M059J (cell line): Measurements from ENCODE around the gene PSMC3IP. TPM values are rescaled to one million over a fixed set of nuclear protein-coding genes. Genes with fewer than 3 reads are reported as not detected.
"Not testable (repeated sequence)": the region's sequence is repeated elsewhere in the genome, so short reads cannot be mapped to it uniquely, and the experiment has no call there.

Source experiments
- DNase-seq: peaks from one replicate; pipeline ENCODE4 v3.0.0-alpha.2; 2012; ENCODE audit warnings: low read depth
- total RNA-seq: library from RNA; depleted of rRNA; stranded (reverse); fragments of >200 nt; shearing (Covaris generic); gene quantifications from 2 replicates; pipeline ENCODE4 v1.2.3, GENCODE V29; 2014; rRNA removed

PSMC3IP gene
- total RNA-seq = 16.0 and 23.2 TPM in 2 replicates

GRCh38 chr17:42577532-42578281 is at the start of gene PSMC3IP:
Gene PSMC3IP, minus strand, starts transcription at chr17:42577729. Its CDS starts 43 bp downstream, at chr17:42577686.
- DNase-seq = peak; percentile 93

- peak; percentile 74 for DNase-seq
These were observed 46.4 kb upstream of the PSMC3IP start for GRCh38 chr17:42623732-42624596.

GRCh38 chr17:42623271-42623670 is 45.7 kb upstream of the PSMC3IP start:
- no peak for DNase-seq

GRCh38 chr17:42621987-42622386 is 44.5 kb upstream of the PSMC3IP start:
- DNase-seq = not testable (repeated sequence)

GRCh38 chr17:42618442-42619150 is 41.1 kb upstream of the PSMC3IP start:
- peak; percentile 83 for DNase-seq

- DNase-seq = no peak
These were observed 40.5 kb upstream of the PSMC3IP start for GRCh38 chr17:42617956-42618431.

- DNase-seq = no peak
These were observed 36.3 kb upstream of the PSMC3IP start for GRCh38 chr17:42613699-42614295.

GRCh38 chr17:42612013-42612412 is 34.5 kb upstream of the PSMC3IP start:
- no peak for DNase-seq

GRCh38 chr17:42609814-42610801 is 32.6 kb upstream of the PSMC3IP start:
- DNase-seq = not testable (repeated sequence)

GRCh38 chr17:42609182-42609813 is 31.8 kb upstream of the PSMC3IP start, which contains the start of the genes RETREG3 and TUBG1:
Gene RETREG3, minus strand, starts transcription at chr17:42609374. Its CDS starts 50 bp downstream, at chr17:42609324.
Gene TUBG1, plus strand, starts transcription at chr17:42609683. Its CDS starts 55 bp downstream, at chr17:42609738.
- DNase-seq = peak; percentile 98

GRCh38 chr17:42608305-42609181 is 31.0 kb upstream of the PSMC3IP start:
- peak; percentile 13 for DNase-seq

- DNase-seq = no peak
These were observed 30.2 kb upstream of the PSMC3IP start for GRCh38 chr17:42607769-42608168.

- DNase-seq = no peak
These were observed 25.8 kb upstream of the PSMC3IP start for GRCh38 chr17:42603318-42603717.

GRCh38 chr17:42598905-42599304 is 21.4 kb upstream of the PSMC3IP start:
- no peak for DNase-seq

- no peak for DNase-seq
These were observed 18.9 kb upstream of the PSMC3IP start for GRCh38 chr17:42596386-42596785.

GRCh38 chr17:42591411-42591810 is 13.9 kb upstream of the PSMC3IP start:
- no peak for DNase-seq

GRCh38 chr17:42590886-42591285 is 13.4 kb upstream of the PSMC3IP start:
- no peak for DNase-seq

GRCh38 chr17:42586514-42587230 is 9.1 kb upstream of the PSMC3IP start:
- no peak for DNase-seq
